SIG-M5 (cell line): ENCODE results near the gene GPR156.
"Not testable (repeated sequence)": the region's sequence is repeated elsewhere in the genome, so short reads cannot be mapped to it uniquely, and the experiment has no call there.

ENCODE experiments used
- DNase-seq: peaks from one replicate; lab custom pipeline; 2025; lab: John Stamatoyannopoulos, UW

The GPR156 gene

DNA sequence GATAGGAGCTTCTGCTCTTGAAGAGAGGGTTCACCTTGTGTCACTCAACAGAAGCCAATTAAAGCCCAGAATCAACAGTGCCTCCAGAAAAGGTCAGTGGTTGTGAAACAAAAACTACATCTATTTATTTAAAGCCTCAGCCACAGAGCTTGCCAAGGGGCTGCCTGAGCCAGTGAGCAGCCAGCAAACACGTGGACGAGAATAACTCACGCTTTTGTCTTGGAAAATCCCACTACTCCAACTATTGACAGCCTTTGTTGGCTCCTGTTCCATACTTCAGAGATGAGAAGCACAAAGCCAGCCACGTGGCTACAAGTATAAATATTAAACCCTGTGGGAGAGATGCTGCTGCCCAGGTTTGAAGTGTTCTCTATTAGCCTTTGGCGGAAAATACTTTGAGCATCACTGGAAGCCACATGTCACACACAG, 10.3 kb downstream of the GPR156 start:
- no peak for DNase-seq

DNA sequence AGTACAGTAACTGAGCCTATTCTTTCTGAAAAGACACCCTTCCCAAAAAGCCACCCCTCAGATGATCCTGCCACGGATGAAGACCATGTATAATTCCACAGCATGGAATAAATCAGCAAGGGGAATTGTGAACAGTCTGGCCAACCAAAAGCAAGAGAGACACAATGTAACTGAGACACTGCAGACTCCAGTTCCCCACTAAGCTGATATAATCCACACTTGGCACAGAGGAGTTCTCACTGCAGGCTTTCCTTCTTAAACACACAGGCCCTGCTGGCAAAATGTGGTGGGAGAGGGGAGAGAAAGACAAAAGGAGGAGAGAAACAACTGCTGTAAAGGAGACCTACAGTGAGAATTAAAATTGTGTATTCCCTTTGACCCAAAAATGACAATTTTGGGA, 12.7 kb downstream of the GPR156 start:
- DNase-seq: no peak

- no peak for DNase-seq
Observed at GRCh38 chr3:120265989-120266388, 19.0 kb downstream of the GPR156 start.

- DNase-seq: no peak
Observed at GRCh38 chr3:120264963-120265362, 20.1 kb downstream of the GPR156 start.

GRCh38 chr3:120263792-120264191, 21.2 kb downstream of the GPR156 start:
- DNase-seq: no peak

DNA sequence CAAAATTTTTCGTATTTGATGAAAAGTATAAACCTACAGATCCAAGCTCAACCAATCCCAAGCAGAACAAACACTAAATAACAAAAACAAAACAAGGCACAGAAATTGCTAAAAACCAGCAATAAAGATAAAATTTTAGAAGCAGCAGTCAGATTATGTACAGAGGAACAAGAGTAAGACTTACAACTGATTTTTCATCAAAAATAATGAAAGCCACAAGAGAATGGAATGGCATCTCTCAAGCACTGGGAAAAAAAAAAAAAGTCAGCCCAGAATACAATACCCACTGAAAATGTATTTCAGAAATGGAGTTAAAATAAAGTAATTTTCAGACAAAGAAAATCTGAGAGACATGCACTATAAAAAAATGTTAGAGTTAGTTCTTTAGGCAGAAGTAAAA, 27.0 kb downstream of the GPR156 start:
- no peak for DNase-seq

DNA sequence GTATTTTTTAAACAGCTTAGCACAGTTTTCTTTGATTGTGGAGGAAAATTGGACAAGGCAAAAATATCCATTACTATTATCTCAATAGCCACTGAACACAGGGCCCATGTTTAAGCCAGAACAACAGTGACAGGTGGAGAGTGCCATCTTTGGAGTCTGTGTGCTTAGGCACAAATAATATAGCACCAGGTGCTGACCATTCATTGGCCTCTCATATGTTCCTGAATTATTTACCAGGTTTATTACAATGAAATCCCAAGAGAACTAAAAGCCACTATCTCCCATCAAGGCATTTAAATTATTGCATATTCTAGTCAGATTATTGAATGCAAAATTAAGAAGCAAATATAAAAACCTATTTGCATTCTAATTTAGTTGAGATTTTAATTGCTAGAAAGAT, 39.6 kb downstream of the GPR156 start:
- DNase-seq: no peak

- no peak for DNase-seq
Observed at GRCh38 chr3:120244834-120245225, 40.2 kb downstream of the GPR156 start.

GRCh38 chr3:120239644-120240043, 45.4 kb downstream of the GPR156 start:
- DNase-seq: no peak

GRCh38 chr3:120227710-120228347, 57.2 kb downstream of the GPR156 start:
- DNase-seq: no peak

- DNase-seq: no peak
Observed at GRCh38 chr3:120224237-120224636, 60.8 kb downstream of the GPR156 start.

DNA sequence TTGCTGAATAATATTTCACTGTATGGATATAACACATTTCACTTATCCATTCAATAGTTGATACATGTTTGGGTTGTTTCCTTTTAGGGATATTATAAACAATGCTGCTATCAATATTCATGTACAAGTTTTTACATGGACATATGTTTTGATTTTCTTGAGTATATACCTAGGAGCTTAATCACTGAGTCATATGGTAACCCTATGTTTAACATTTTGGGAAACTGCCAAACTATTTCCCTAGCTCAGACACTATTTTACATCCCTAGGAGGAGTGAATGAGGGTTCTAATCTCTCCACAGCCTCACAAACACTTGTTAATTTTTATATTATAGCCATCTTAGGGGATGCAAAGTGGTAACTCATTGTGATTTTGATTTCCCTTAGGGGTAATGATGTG, 66.0 kb downstream of the GPR156 start:
- DNase-seq: no peak

GRCh38 chr3:120216633-120217032, 68.4 kb downstream of the GPR156 start:
- DNase-seq: not testable (repeated sequence)

GRCh38 chr3:120214176-120214575, 70.8 kb downstream of the GPR156 start:
- DNase-seq: no peak

GRCh38 chr3:120212505-120212904, 72.5 kb downstream of the GPR156 start:
- no peak for DNase-seq

GRCh38 chr3:120209425-120209824, 75.6 kb downstream of the GPR156 start:
- no peak for DNase-seq

- no peak for DNase-seq
Observed at GRCh38 chr3:120204338-120204737, 80.7 kb downstream of the GPR156 start.

DNA sequence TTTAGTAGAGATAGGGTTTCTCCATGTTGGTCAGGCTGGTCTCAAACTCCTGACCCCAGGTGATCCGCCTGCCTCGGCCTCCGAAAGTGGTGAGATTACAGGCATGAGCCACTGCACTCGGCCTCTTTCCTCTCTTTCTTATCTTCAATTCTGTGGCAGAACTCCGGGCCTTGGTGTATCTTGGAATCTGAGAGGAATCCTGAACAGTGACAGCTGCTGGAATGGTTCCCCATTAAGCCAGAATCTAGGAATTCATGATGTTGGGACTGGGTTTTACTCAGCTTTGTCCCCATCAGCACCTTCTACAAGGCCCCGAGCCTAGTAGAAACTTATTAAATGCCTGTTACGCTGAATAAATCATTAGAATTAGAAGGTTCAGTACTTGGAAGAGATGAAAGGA, 81.4 kb downstream of the GPR156 start:
- no peak for DNase-seq

DNA sequence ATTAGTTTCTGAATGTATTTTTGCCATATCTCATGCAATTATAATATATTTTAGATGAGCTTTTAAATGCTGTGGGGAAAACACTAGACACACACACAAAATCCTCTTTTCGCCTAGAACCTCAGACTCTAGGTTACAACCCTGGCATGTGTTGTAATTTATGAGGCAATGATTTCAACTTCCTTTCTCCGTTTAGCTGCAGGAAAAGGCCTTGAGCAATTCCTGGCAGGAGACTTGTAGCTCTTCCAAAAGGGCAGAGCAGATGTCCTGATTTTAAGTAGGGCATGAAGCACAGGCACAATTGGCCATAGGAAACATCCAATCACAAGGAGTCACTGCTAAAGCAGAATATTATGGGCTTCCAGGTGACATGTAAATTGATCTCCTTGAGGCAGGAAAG, 82.0 kb downstream of the GPR156 start:
- DNase-seq: no peak

DNA sequence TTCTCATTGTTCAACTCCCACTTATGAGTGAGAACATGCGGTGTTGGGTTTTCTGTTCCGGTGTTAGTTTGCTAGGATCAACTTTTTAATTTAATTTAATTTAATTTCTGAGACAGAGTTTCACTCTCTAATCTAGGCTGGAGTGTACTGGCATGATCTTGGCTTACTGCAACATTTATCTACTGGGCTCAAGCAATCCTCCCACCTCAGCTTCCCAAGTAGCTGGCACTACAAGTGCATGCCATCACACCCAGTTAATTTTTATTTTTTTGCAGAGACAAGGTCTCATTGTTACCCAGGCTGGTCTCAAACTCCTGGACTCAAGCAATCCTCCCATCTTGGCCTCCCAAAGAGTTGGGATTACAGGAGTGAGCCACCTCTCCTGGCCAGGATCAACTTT, 82.7 kb downstream of the GPR156 start:
- DNase-seq: no peak

- DNase-seq: no peak
Observed at GRCh38 chr3:120200493-120201235, 84.4 kb downstream of the GPR156 start.

- no peak for DNase-seq
Observed at GRCh38 chr3:120198305-120198878, 86.6 kb downstream of the GPR156 start.

DNA sequence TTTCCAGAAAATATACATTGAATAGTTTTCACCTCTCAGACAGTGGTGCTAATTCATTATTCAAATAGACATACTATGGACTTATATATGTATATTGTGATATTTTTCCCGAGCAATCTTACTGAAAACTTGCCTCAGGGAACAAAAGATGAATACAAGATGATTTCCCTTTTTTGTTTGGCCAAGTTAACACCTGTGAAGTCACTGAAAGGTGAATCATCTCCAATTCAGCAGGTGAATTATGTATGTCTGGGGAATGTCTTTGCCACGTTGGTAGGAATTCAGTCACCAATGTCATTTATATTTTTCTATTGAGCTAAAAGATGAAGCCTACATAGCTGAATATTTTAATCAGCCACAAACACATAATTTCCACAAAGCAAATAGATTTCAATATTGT, 88.2 kb downstream of the GPR156 start:
- DNase-seq: no peak

- no peak for DNase-seq
Observed at GRCh38 chr3:120196333-120196732, 88.7 kb downstream of the GPR156 start.
